Right lobe of liver (tissue), 4 donors: ENCODE data around the gene G6PD.

Experiments used
- POLR2A ChIP-seq: fragments of 450-650 bp; IDR thresholded peaks from one replicate; pipeline ENCODE4 v1.6.1; 2017; ENCODE audit warnings: antibody characterized with exemption, mild to moderate bottlenecking
- TF ChIP-seq, protein P1 (sequence below), 4 donors: fragments of 200-600 bp in 3 of 4; fragments of 450-650 bp in 1 of 4; IDR thresholded peaks; one replicate each; pipeline versions ENCODE4 v1.5.1 to v1.8.0; 2016 to 2022; ENCODE audit warnings: antibody characterized with exemption in 4 of 4, mild to moderate bottlenecking in 2 of 4
- donor health status: DM: no; HTN: no; CAD: no.
- donor health status: DM: no; HTN: no; CAD: no.
- donor health status: DM: no; HTN: yes; CAD: no.

DNA sequence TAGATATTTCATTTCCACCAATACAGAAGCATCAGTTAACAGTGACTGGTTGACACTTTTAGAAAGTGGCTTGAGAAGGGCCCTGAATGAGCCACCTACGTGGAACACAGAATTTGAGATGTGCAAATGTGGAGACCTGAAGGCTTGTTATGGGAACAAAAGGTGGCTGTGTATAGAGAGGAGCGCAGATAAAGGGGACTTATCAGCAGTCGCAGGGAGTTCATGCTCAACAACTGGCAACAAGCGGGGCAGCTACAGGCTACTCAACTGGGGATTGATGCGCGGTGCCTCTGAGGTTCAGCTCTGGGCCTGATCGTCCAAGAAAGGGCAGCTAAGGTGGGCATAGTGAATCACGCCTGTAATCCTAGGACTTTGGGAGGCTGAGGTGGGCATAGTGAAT, 27.3 kb downstream of the G6PD start:
- TF ChIP-seq, protein P1, sequence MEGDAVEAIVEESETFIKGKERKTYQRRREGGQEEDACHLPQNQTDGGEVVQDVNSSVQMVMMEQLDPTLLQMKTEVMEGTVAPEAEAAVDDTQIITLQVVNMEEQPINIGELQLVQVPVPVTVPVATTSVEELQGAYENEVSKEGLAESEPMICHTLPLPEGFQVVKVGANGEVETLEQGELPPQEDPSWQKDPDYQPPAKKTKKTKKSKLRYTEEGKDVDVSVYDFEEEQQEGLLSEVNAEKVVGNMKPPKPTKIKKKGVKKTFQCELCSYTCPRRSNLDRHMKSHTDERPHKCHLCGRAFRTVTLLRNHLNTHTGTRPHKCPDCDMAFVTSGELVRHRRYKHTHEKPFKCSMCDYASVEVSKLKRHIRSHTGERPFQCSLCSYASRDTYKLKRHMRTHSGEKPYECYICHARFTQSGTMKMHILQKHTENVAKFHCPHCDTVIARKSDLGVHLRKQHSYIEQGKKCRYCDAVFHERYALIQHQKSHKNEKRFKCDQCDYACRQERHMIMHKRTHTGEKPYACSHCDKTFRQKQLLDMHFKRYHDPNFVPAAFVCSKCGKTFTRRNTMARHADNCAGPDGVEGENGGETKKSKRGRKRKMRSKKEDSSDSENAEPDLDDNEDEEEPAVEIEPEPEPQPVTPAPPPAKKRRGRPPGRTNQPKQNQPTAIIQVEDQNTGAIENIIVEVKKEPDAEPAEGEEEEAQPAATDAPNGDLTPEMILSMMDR (IDR thresholded peaks at IDR 0.05): no peak
- TF ChIP-seq POLR2A: no peak
